Activated T-helper 1 cell treated with anti-CD3 and anti-CD28 coated beads, Interleukin-12 subunit alpha, Interleukin-12 subunit beta, Interleukin-2, Interleukin-4 antibody, amounts not matched to agents 30 ng/mL and 10 ng/mL and 1 ng/mL, durations not matched to agents 14 hours and 24 hours and 36 hours (primary cell): ENCODE results near the gene ADAM22. TPM values are rescaled to one million over a fixed set of nuclear protein-coding genes. Genes with fewer than 3 reads are reported as not detected.

ENCODE experiments used
- DNase-seq: peaks from one replicate; pipeline ENCODE4 v3.0.0; 2021; ENCODE audit warnings: low spot score
- H3K27ac Mint-ChIP-seq: one replicate; pipeline ENCODE4 v1.8.0; 2021; ENCODE audit warnings: mild to moderate bottlenecking, mixed read lengths
- H3K27me3 Mint-ChIP-seq: one replicate; pipeline ENCODE4 v1.8.0; 2022; ENCODE audit warnings: mild to moderate bottlenecking, moderate library complexity, mixed read lengths; ENCODE audit not compliant: insufficient read depth
- H3K36me3 Mint-ChIP-seq: one replicate; pipeline ENCODE4 v1.8.0; 2021; ENCODE audit warnings: low read depth, mixed read lengths
- H3K4me1 Mint-ChIP-seq: one replicate; pipeline ENCODE4 v1.8.0; 2021; ENCODE audit warnings: low read depth, mixed read lengths
- H3K4me3 Mint-ChIP-seq: one replicate; pipeline ENCODE4 v1.8.0; 2021; ENCODE audit warnings: mild to moderate bottlenecking, moderate library complexity, mixed read lengths
- H3K9me3 Mint-ChIP-seq: one replicate; pipeline ENCODE4 v1.8.0; 2021; ENCODE audit warnings: mixed read lengths
- intact Hi-C: fragments of 100-400 bp; cut with micrococcal nuclease; formaldehyde crosslinking; loops from one replicate; pipeline ENCODE4 v1.15.1; 2024
- total RNA-seq: library from RNA; stranded (reverse); gene quantifications from 2 replicates; pipeline ENCODE4 v1.2.3, GENCODE V29; 2022

The ADAM22 gene
- total RNA-seq, 1 donor from 2014 or later, result 1.5 TPM

DNA sequence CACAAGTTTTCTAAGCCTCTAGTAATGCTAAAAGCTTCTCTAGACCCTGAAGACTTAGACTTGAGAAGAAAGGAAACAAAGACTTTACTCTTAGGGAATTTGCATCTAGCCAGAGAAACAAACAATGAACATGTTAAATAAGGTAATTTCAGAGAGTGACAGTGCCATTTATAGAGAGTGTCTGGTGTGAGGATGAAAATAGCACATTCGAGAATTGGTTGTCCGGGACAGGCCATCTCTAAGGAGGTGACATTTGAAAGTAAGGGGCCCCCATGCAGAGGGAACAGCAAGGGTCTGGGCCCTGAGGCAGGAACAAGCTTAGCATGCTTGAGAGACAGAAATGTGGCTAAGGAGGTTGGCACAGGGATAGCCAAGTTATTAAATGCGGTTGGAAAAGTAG lies 48.1 kb downstream of the ADAM22 start:
- Mint-ChIP-seq H3K36me3 (no peaks in the 10 kb centered on the region), H3K27ac (no peak overlapping the region), H3K27me3 (no peaks in the 10 kb centered on the region), H3K4me3 (no peak overlapping the region), H3K4me1 (no peaks in the 10 kb centered on the region), H3K9me3 (no peaks in the 10 kb centered on the region)
- intact Hi-C loops, result no loop called here
- no peak for DNase-seq

DNA sequence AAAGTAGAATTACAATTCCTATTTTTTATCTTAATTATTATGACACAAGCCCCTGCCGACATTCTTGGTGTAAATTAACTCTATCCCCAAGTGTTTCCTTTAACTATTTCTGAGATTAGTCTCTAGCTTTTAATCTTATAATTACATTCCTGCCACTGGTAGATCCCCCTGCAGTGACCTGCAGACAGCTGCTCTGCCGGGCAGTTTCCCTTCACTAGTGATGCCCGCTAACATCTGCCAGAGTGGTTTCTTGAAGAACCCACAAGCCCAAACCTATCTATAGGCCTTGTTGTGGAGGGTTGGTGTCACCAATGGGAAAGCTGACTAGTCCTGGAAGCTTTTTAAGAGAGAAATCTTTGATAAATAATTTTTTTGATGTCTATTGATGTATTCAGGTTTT lies 50.0 kb downstream of the ADAM22 start:
- Mint-ChIP-seq H3K36me3 (no peaks in the 10 kb centered on the region), H3K4me3 (no peak overlapping the region), H3K27ac (no peak overlapping the region), H3K9me3 (no peaks in the 10 kb centered on the region), H3K4me1 (no peaks in the 10 kb centered on the region), H3K27me3 (no peaks in the 10 kb centered on the region)
- intact Hi-C loops, result no loop called here
- no peak for DNase-seq

DNA sequence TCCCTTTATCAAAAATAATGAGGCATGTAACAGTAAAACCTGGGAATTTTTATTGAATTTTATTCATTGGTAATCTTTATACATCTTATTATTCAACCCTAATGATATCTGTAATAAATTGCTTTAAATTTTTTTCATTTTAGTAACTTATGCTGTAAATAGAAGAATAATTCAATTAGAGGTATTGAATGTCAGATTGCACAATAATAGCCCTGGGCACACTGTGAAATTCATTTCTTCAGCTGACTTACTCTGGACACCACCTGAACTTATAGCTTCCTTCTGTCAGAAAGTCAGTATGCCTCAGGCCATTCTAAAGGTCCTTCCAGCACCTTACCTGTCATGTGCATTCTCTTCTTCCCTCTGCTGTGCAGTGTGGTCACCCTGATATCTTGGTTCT lies 59.2 kb downstream of the ADAM22 start:
- intact Hi-C loops, result no loop called here
- no peaks in the 10 kb centered on the region for H3K36me3 Mint-ChIP-seq
- H3K4me1 Mint-ChIP-seq, result no peaks in the 10 kb centered on the region
- no peak overlapping the region for H3K27ac Mint-ChIP-seq
- no peak for DNase-seq
- H3K27me3 Mint-ChIP-seq, result no peaks in the 10 kb centered on the region
- H3K9me3 Mint-ChIP-seq, result no peaks in the 10 kb centered on the region
- no peak overlapping the region for H3K4me3 Mint-ChIP-seq

DNA sequence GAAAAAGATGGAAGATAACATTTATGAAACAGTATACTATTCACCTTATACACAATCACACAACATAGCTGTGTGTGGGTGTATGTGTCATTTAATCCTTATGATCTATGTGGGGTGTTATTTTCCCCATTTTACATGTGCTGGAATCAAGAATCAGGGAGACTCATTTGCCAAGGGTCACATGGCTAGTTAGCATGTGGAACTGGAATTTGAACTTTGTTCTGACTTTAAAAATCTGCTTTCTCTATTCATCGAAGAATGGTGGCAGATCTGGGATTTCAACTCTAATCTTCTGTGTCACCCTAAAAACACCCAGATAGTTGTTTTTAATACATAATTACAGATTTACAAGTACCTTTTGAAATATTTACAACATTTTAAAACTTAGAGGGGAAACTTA lies 65.2 kb downstream of the ADAM22 start:
- Mint-ChIP-seq H3K9me3 (no peaks in the 10 kb centered on the region), H3K27ac (no peak overlapping the region), H3K36me3 (no peaks in the 10 kb centered on the region), H3K27me3 (peaks cover 2% of the 10 kb centered on the region), H3K4me1 (no peaks in the 10 kb centered on the region), H3K4me3 (no peak overlapping the region)
- DNase-seq, result no peak
- intact Hi-C loops, result no loop called here

DNA sequence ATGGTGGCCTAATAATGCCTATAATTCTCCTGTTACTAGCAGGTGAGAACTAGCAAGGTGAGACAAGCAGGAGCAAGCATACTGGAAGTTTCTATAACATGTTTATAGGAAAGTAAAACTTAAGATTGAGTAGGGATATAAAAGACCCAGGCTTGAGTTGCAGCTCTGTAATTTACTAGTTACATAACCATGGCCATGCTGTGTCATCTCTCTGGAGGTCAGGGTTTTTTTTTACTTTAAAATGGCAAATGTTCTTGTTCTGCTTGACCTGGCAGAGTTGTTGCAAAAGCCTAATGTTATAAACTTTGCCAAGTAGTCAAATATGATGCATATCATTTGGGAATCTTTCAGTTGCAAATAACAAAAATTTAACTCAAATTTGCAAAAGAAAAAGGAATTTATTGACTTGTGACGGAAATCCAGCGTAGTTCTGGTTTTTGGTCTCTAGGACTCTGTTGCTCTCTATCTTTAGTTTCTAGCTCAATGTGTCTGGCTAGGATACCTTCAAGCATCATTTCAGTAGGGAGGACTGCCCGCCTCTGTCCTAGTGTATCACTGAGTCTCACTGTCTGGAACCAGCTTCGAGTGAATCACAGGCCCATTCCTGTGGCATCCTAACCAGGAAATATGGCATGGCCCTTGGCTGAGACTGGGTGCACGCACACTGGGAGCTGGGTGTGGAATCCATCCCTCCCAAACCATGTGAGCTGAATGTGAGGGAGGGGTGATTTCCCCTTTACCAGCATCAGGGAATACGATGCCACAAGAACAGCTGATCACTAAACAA lies 67.9 kb downstream of the ADAM22 start:
- DNase-seq, result no peak
- no peaks in the 10 kb centered on the region for H3K9me3 Mint-ChIP-seq
- no peak overlapping the region for H3K4me3 Mint-ChIP-seq
- no peaks in the 10 kb centered on the region for H3K36me3 Mint-ChIP-seq
- H3K27ac Mint-ChIP-seq, result no peak overlapping the region
- intact Hi-C loops, result no loop called here
- H3K4me1 Mint-ChIP-seq, result no peaks in the 10 kb centered on the region
- peaks cover 2% of the 10 kb centered on the region for H3K27me3 Mint-ChIP-seq

DNA sequence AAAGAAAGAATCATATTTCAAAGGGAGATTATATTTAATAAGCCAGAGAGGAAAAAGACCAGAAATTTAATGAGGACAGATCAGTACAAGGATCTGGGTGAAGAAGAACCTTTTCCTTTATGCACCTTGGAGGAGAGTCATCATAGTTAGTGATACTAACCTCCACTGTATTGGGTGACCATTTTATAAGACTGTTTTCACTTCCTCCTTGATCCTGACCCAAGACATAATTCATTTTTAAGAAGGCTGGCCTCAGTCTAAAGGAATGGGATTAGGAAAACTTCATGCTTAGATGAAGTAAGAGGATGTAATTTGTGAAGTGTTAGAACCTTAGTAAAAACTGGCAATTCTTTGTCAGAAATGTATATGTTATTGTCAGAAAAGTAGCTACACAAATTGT lies 68.6 kb downstream of the ADAM22 start:
- intact Hi-C loops, result no loop called here
- Mint-ChIP-seq H3K4me3 (no peak overlapping the region), H3K27me3 (peaks cover 2% of the 10 kb centered on the region), H3K9me3 (no peaks in the 10 kb centered on the region), H3K4me1 (no peaks in the 10 kb centered on the region), H3K27ac (no peak overlapping the region), H3K36me3 (no peaks in the 10 kb centered on the region)
- no peak for DNase-seq

DNA sequence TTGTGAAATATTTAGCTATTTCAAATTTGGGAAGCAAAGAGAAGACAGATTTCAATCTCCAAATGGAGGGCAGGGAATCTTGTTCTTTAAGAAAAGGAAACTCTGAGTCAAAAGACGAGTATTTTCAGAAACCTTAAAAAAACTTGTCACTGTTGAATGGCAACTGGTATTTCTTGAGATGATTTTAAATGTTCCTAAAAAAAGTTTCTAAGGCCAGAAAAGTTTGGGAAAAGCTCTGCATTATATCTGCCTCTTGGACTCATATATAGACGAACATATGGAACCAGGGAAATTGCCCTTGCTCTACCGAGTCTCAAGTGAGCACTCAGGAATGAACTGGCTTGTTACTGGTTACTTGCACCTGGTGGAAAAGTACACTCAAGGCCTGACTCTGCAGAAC lies 69.5 kb downstream of the ADAM22 start:
- Mint-ChIP-seq H3K4me3 (no peak overlapping the region), H3K27me3 (peaks cover 2% of the 10 kb centered on the region), H3K4me1 (no peaks in the 10 kb centered on the region), H3K27ac (no peak overlapping the region), H3K9me3 (no peaks in the 10 kb centered on the region), H3K36me3 (no peaks in the 10 kb centered on the region)
- DNase-seq, result no peak
- intact Hi-C loops, result no loop called here

DNA sequence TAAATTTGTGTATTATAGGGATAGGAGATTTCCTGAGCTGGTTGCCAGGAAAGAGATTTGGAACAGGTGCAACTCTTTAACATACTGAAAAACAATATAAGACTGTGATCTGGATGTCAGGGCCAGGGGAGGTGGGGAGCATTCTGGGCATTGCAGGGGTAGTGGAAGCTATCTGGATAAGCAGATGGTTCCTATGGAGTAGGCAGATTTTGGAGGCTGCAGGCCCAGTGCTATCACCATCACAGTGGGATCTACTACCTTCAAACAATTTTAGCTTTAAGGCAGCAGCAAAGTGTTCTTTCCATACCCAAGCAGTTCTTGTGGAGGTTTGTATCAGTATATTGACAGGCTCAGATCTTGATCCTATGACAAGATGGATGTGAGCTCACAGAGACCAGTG lies 71.1 kb downstream of the ADAM22 start:
- intact Hi-C loops, result no loop called here
- Mint-ChIP-seq H3K27ac (no peak overlapping the region), H3K36me3 (no peaks in the 10 kb centered on the region), H3K4me3 (no peak overlapping the region), H3K9me3 (no peaks in the 10 kb centered on the region), H3K4me1 (no peaks in the 10 kb centered on the region), H3K27me3 (peaks cover 2% of the 10 kb centered on the region)
- DNase-seq, result no peak

- no peaks in the 10 kb centered on the region for H3K9me3 Mint-ChIP-seq
- H3K27me3 Mint-ChIP-seq, result no peaks in the 10 kb centered on the region
- no peaks in the 10 kb centered on the region for H3K4me1 Mint-ChIP-seq
- intact Hi-C loops, result no loop called here
- no peak for DNase-seq
- no peak overlapping the region for H3K27ac Mint-ChIP-seq
- no peak overlapping the region for H3K4me3 Mint-ChIP-seq
- H3K36me3 Mint-ChIP-seq, result no peaks in the 10 kb centered on the region
These were observed 75.6 kb downstream of the ADAM22 start for GRCh38 chr7:88009651-88010050.

DNA sequence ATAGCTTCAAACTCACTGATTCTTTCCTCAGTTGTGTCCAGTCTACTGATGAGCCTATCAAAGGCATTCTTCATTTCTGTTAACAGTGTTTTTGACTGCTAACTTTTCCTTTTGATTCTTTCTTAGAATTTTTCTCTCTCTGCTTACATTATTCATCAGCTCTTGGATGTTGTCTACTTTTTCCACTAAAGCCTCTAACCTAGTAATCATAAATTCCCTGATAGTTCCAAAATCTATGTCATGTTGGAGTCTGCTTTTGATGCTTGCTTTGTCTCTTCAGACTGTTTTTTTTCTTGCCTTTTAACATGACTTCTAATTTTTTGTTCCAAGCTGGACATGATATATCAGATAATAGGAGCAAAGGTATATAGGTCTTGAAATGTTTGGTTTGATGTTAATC lies 78.0 kb downstream of the ADAM22 start:
- Mint-ChIP-seq H3K36me3 (no peaks in the 10 kb centered on the region), H3K27ac (no peak overlapping the region), H3K27me3 (no peaks in the 10 kb centered on the region), H3K9me3 (no peaks in the 10 kb centered on the region), H3K4me1 (no peaks in the 10 kb centered on the region), H3K4me3 (no peak overlapping the region)
- no peak for DNase-seq
- intact Hi-C loops, result no loop called here

DNA sequence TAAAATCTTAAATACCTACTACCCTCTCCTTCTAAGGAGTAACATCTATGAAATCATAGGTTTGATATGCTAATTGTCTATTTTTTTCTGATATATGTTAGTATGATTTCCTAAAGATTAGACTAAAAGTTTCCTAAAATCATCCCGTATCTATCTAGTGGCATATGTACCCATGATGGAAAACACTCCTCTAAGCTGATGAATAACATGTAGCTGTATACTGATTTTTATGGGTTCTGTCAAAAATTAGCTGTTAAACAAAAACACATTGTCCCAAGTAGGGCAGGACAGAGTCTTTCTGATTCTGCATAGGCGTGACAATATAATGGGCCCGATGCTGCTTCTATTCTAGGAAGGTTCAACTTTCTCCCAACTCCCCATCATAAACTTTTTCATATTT lies 79.9 kb downstream of the ADAM22 start:
- DNase-seq, result no peak
- Mint-ChIP-seq H3K4me3 (no peak overlapping the region), H3K36me3 (no peaks in the 10 kb centered on the region), H3K4me1 (no peaks in the 10 kb centered on the region), H3K27me3 (no peaks in the 10 kb centered on the region), H3K27ac (no peak overlapping the region), H3K9me3 (no peaks in the 10 kb centered on the region)
- intact Hi-C loops, result no loop called here

GRCh38 chr7:88014581-88014980 lies 80.5 kb downstream of the ADAM22 start:
- DNase-seq, result no peak
- Mint-ChIP-seq H3K4me1 (no peaks in the 10 kb centered on the region), H3K27me3 (no peaks in the 10 kb centered on the region), H3K4me3 (no peak overlapping the region), H3K27ac (no peak overlapping the region), H3K36me3 (no peaks in the 10 kb centered on the region), H3K9me3 (no peaks in the 10 kb centered on the region)
- intact Hi-C loops, result no loop called here

GRCh38 chr7:88015309-88015708 lies 81.3 kb downstream of the ADAM22 start:
- H3K9me3 Mint-ChIP-seq, result no peaks in the 10 kb centered on the region
- H3K27ac Mint-ChIP-seq, result no peak overlapping the region
- H3K27me3 Mint-ChIP-seq, result no peaks in the 10 kb centered on the region
- H3K4me3 Mint-ChIP-seq, result no peak overlapping the region
- H3K36me3 Mint-ChIP-seq, result no peaks in the 10 kb centered on the region
- no peak for DNase-seq
- intact Hi-C loops, result no loop called here
- H3K4me1 Mint-ChIP-seq, result no peaks in the 10 kb centered on the region

DNA sequence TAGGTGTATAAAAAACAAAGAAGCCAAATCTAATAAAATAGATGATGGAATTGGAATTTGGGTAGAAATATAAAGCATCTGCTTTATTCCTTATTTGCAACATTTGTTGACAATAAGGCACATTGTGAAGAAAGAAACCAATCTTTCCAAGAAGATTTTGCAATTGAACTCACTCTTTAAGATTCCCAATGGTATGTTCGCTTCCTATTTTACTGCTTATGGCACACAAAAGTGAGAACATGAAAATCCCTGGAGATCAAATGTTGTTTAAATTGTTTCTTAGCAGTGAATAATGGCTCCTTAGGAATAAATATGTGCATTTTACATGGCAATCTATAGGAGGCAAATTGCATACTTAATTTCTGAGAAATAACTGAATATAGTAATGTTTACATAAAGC lies 84.5 kb downstream of the ADAM22 start:
- H3K9me3 Mint-ChIP-seq, result no peaks in the 10 kb centered on the region
- intact Hi-C loops, result no loop called here

More for the DNA sequence above, 84.5 kb downstream of the ADAM22 start:
- H3K4me1 Mint-ChIP-seq, result no peaks in the 10 kb centered on the region
- H3K36me3 Mint-ChIP-seq, result no peaks in the 10 kb centered on the region
- no peak for DNase-seq
- H3K4me3 Mint-ChIP-seq, result no peak overlapping the region
- no peak overlapping the region for H3K27ac Mint-ChIP-seq
- peaks cover 2% of the 10 kb centered on the region for H3K27me3 Mint-ChIP-seq
